Keratinocyte (primary cell): ENCODE measurements around the gene GOLT1A. TPM values are rescaled to one million over a fixed set of nuclear protein-coding genes. Genes with fewer than 3 reads are reported as not detected.

Source experiments
- DNase-seq: peaks from one replicate; pipeline ENCODE4 v3.0.0-alpha.2; 2011; ENCODE audit warnings: low read depth, missing footprints, low spot score
- FAIRE-seq: peaks from 2 replicates; lab custom pipeline; 2011; peaks lifted over from hg19 to GRCh38; lab: Jason Lieb, UNC
- H2AFZ ChIP-seq: 2 replicates; pipeline ENCODE4 v1.6.0; 2012; ENCODE audit warnings: low read length, control low read depth, inconsistent platforms; ENCODE audit not compliant: control insufficient read depth
- H3K27ac ChIP-seq: 2 replicates; pipeline ENCODE4 v1.5.1; 2011; ENCODE audit warnings: low read length; ENCODE audit not compliant: control insufficient read depth, insufficient read depth
- H3K27me3 ChIP-seq: 3 replicates; pipeline ENCODE4 v1.6.0; 2011; ENCODE audit warnings: low read length; ENCODE audit not compliant: control insufficient read depth, insufficient read depth; ENCODE audit errors: extremely low read depth
- H3K36me3 ChIP-seq, 2 experiments: 2 replicates in 1 of 2; 3 replicates in 1 of 2; pipeline ENCODE4 v1.5.1; 2011; ENCODE audit warnings: low read length in 2 of 2, mild to moderate bottlenecking in 1 of 2; ENCODE audit not compliant: control insufficient read depth in 2 of 2, insufficient read depth in 2 of 2; ENCODE audit errors: extremely low read depth in 1 of 2
- H3K4me1 ChIP-seq: 3 replicates; pipeline ENCODE4 v1.5.1; 2011; ENCODE audit warnings: low read length; ENCODE audit not compliant: control insufficient read depth, insufficient read depth; ENCODE audit errors: extremely low read depth
- H3K4me2 ChIP-seq: 3 replicates; pipeline ENCODE4 v1.6.0; 2011; ENCODE audit warnings: low read depth, low read length; ENCODE audit not compliant: control insufficient read depth, insufficient read depth; ENCODE audit errors: extremely low read depth
- H3K4me3 ChIP-seq, 3 experiments: fragments of 200-600 bp in 1 of 3; sonication (generic) in 1 of 3; 2 replicates in 2 of 3; 3 replicates in 1 of 3; pipeline ENCODE4 v1.5.1; 2011 to 2016; ENCODE audit warnings: low read length in 3 of 3, mild to moderate bottlenecking in 3 of 3, control low read depth in 2 of 3, inconsistent platforms in 1 of 3, low read depth in 1 of 3, mixed read lengths in 1 of 3, mixed run types in 1 of 3, moderate library complexity in 1 of 3; ENCODE audit not compliant: control insufficient read depth in 2 of 3, insufficient read depth in 2 of 3; ENCODE audit errors: extremely low read depth in 1 of 3
- H3K79me2 ChIP-seq: 2 replicates; pipeline ENCODE4 v1.6.0; 2012; ENCODE audit warnings: low read length; ENCODE audit not compliant: control insufficient read depth, insufficient read depth
- H3K9ac ChIP-seq: 3 replicates; pipeline ENCODE4 v1.6.0; 2011; ENCODE audit warnings: low read length; ENCODE audit not compliant: control insufficient read depth, insufficient read depth; ENCODE audit errors: extremely low read depth
- H3K9me1 ChIP-seq: 3 replicates; pipeline ENCODE4 v1.6.0; 2011; ENCODE audit warnings: low read length; ENCODE audit not compliant: control insufficient read depth, insufficient read depth; ENCODE audit errors: extremely low read depth
- H3K9me3 ChIP-seq: 2 replicates; pipeline ENCODE4 v1.5.1; 2012; ENCODE audit warnings: low read depth, low read length; ENCODE audit not compliant: control insufficient read depth
- H4K20me1 ChIP-seq: 3 replicates; pipeline ENCODE4 v1.6.0; 2011; ENCODE audit warnings: low read length; ENCODE audit not compliant: control insufficient read depth, insufficient read depth; ENCODE audit errors: extremely low read depth
- EZH2 ChIP-seq: IDR thresholded peaks from one replicate; pipeline ENCODE4 v1.6.1; 2012; ENCODE audit warnings: inconsistent platforms, mild to moderate bottlenecking, low read length, moderate library complexity
- dilution Hi-C: fragments of 300-500 bp; cut with MboI; formaldehyde crosslinking; loops from one replicate; pipeline ENCODE4 v1.7.0; 2020; ENCODE audit warnings: low sequenced_read_pairs; ENCODE audit not compliant: extremely low pct_ligation_motif_present
- polyA plus RNA-seq, 5 experiments: library from polyadenylated mRNA; depleted of rRNA in 3 of 5; stranded (reverse) in 3 of 5; stranded (forward) in 1 of 5; unstranded in 1 of 5; fragments of >200 nt; gene quantifications; 1 replicate in 1 of 5; 2 replicates in 3 of 5; 3 replicates in 1 of 5; pipeline versions ENCODE4 v1.2.1 to v1.2.3, GENCODE V29; 2011 to 2012; ENCODE audit warnings: missing spikeins in 2 of 5, low read depth in 1 of 5, low replicate concordance in 1 of 5
- TF ChIP-seq, protein P1 (sequence below), 3 experiments: IDR thresholded peaks in 1 of 3; conservative IDR thresholded peaks in 1 of 3; optimal IDR thresholded peaks in 1 of 3; 2 replicates in 2 of 3; 3 replicates in 1 of 3; pipeline versions ENCODE3 to v1.5.1; 2011; ENCODE audit warnings: low read length in 3 of 3, mild to moderate bottlenecking in 3 of 3, moderate library complexity in 2 of 3, control low read depth in 1 of 3, inconsistent platforms in 1 of 3; ENCODE audit not compliant: insufficient read depth in 2 of 3; ENCODE audit errors: extremely low read depth in 1 of 3

The GOLT1A gene
- polyA plus RNA-seq, 1 donor (not counting 4 experiments of a cell fraction or from before 2014, with no cell fraction given): 0.46 TPM

DNA sequence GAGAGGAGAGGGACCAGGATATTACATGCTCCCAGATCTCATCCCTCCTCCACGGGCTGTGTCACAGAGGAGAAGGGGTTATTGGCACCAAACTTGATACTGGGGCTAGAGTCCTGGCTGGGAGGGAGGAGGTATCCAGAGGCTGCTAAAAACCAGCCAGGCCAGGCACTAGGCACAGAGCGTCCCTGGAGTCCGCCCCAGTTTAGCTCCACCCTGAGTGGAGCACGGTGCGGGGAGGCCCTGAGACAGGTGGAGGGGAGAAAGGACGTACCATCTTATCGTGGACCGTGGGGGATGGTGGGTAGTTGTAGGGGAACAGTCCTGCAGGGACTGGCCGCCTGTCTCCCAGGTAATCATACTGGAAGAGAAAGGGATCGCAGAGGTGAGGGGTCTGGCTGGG is 42.7 kb upstream of the GOLT1A start:
- Histone ChIP-seq H3K4me1 (no peaks in the 10 kb centered on the region), H3K4me3 (no peak overlapping the region), H3K79me2 (no peaks in the 10 kb centered on the region), H3K9me3 (no peaks in the 10 kb centered on the region), H3K4me2 (no peak overlapping the region), H3K36me3 (peaks cover 0 to 4% of the 10 kb centered on the region in 2 experiments), H4K20me1 (no peaks in the 10 kb centered on the region), H3K27me3 (no peaks in the 10 kb centered on the region), H2AFZ (no peak overlapping the region), H3K9me1 (no peaks in the 10 kb centered on the region), H3K27ac (no peak overlapping the region), H3K9ac (no peak overlapping the region)
- dilution Hi-C loops: no loop called here
- TF ChIP-seq, protein P1, sequence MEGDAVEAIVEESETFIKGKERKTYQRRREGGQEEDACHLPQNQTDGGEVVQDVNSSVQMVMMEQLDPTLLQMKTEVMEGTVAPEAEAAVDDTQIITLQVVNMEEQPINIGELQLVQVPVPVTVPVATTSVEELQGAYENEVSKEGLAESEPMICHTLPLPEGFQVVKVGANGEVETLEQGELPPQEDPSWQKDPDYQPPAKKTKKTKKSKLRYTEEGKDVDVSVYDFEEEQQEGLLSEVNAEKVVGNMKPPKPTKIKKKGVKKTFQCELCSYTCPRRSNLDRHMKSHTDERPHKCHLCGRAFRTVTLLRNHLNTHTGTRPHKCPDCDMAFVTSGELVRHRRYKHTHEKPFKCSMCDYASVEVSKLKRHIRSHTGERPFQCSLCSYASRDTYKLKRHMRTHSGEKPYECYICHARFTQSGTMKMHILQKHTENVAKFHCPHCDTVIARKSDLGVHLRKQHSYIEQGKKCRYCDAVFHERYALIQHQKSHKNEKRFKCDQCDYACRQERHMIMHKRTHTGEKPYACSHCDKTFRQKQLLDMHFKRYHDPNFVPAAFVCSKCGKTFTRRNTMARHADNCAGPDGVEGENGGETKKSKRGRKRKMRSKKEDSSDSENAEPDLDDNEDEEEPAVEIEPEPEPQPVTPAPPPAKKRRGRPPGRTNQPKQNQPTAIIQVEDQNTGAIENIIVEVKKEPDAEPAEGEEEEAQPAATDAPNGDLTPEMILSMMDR (optimal IDR thresholded peaks at IDR 0.05 in 1 of 3, IDR thresholded peaks at IDR 0.05 in 1 of 3, conservative IDR thresholded peaks at IDR 0.05 in 1 of 3; ENCODE audit: extremely low read depth in 1 of 3, insufficient read depth in 2 of 3, low read length in 3 of 3): no peak
- TF ChIP-seq EZH2: no peak
- FAIRE-seq (no peak), DNase-seq (no peak)

DNA sequence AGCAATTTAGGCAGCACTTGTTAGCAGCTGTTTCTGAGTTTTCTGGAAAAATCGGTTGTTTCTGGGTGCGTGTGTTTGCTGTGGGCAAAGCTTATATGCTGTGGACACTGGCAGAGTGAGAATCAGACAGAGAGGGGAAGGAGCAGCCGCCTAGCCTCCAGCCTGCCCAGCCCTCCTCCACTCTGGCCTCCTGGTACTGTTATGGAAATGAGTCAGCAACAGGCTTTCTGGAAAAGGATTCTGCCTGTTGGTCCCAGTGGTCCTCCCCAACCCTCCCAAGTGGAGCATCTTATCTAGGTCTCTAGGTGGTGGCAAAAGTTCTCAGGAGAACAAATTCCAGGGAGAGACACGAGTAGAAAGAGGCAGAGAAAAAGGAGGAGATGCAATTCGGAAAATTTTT is 42.2 kb upstream of the GOLT1A start:
- H3K9ac ChIP-seq: no peak overlapping the region
- FAIRE-seq (no peak), DNase-seq (no peak)
- no peaks in the 10 kb centered on the region for H4K20me1 ChIP-seq
- no peaks in the 10 kb centered on the region for H3K9me1 ChIP-seq
- no peaks in the 10 kb centered on the region for H3K9me3 ChIP-seq
- H2AFZ ChIP-seq: no peak overlapping the region
- H3K36me3 ChIP-seq: peaks cover 0 to under 1% of the 10 kb centered on the region in 2 experiments
- H3K4me3 ChIP-seq: no peak overlapping the region
- H3K27me3 ChIP-seq: no peaks in the 10 kb centered on the region
- no peak overlapping the region for H3K27ac ChIP-seq
- dilution Hi-C loops: no loop called here
- no peaks in the 10 kb centered on the region for H3K4me1 ChIP-seq
- H3K79me2 ChIP-seq: no peaks in the 10 kb centered on the region
- H3K4me2 ChIP-seq: no peak overlapping the region
- TF ChIP-seq, protein P1 (optimal IDR thresholded peaks at IDR 0.05 in 1 of 3, IDR thresholded peaks at IDR 0.05 in 1 of 3, conservative IDR thresholded peaks at IDR 0.05 in 1 of 3; ENCODE audit: extremely low read depth in 1 of 3, insufficient read depth in 2 of 3, low read length in 3 of 3): no peak
- no peak for TF ChIP-seq EZH2
